HepG2 (cell line): ENCODE data around the gene TBC1D5.

Experiments used
- TCF7 ChIP-seq: sonication (generic); IDR thresholded peaks from 2 replicates; pipeline ENCODE4 v1.6.1; 2016; ENCODE audit warnings: antibody characterized with exemption, low read depth
- ZNF614 ChIP-seq: IDR thresholded peaks from 2 replicates; pipeline ENCODE4 v1.6.1; 2018; ENCODE audit warnings: missing biosample characterization, missing genetic modification reagents, inconsistent platforms, borderline replicate concordance

GRCh38 chr3:17555525-17555924, 186.9 kb downstream of the TBC1D5 start:
- no peak for TF ChIP-seq ZNF614 (CRISPR knock-in tag)
- no peak for TF ChIP-seq TCF7
